HG02571 (cell line): ENCODE data around the gene EYS.

Source experiments
- ATAC-seq: cut with Tn5 transposase; IDR thresholded peaks from one replicate; pipeline ENCODE4 v1.9.1; 2021; ENCODE audit warnings: mild to moderate bottlenecking, moderate library complexity; ENCODE audit not compliant: unreplicated experiment

The EYS gene

DNA sequence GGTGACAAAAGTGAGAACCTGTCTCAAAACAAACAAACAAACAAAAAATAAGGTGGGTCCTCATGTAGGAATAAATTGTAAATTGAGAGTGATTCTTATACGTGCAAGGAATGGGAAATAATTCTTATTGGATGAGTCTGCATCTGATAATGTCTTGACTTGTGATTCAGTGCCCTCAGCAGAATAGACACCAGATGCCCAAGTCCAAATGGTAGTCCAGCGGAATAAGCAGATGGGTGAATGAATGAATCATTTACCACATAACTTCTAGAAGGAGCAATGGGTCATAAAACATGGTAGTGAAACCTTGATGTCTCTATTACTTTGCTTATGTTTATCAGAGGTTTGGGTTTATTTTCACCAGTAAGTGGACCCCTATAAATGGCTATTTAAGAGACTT lies 1323.7 kb downstream of the EYS start:
- ATAC-seq: no peak

GRCh38 chr6:64376394-64376793 lies 1330.6 kb downstream of the EYS start:
- ATAC-seq: no peak

- ATAC-seq: no peak
These were observed 1349.6 kb downstream of the EYS start for GRCh38 chr6:64357430-64357829.

GRCh38 chr6:64347411-64347810 lies 1359.6 kb downstream of the EYS start:
- ATAC-seq: no peak

- no peak for ATAC-seq
These were observed 1371.8 kb downstream of the EYS start for GRCh38 chr6:64335195-64335594.

- ATAC-seq: no peak
These were observed 1372.4 kb downstream of the EYS start for GRCh38 chr6:64334636-64335035.

DNA sequence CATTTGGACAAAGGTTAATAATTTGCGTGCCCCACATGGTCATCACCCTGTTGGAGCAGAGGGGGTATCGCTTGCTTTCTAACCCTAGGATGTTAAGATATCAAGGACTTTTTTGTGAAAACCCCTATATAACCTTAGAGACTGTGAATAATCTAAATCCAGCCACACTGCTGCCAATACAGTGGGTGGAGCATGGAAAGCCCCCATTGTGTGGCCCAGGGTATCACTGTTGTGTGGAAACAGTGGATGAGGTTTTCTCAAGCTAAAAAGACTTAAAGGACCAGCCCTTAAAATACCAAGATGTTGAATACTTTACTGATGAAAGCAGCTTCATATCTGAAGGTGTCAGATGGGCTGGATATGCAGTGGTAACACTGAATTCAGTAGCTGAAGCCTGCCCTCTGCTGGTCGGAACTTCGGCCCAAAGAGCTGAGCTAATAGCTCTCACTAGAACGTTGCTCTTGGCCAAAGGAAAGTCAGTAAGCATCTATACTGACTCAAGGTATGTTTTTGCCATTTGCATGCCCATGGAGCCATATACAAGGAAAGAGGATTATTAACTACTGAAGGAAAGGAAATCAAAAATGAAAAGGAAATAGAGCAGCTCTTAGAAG lies 1376.2 kb downstream of the EYS start:
- ATAC-seq: no peak

GRCh38 chr6:64326939-64327338 lies 1380.1 kb downstream of the EYS start:
- ATAC-seq: no peak

- no peak for ATAC-seq
These were observed 1381.9 kb downstream of the EYS start for GRCh38 chr6:64325093-64325492.

DNA sequence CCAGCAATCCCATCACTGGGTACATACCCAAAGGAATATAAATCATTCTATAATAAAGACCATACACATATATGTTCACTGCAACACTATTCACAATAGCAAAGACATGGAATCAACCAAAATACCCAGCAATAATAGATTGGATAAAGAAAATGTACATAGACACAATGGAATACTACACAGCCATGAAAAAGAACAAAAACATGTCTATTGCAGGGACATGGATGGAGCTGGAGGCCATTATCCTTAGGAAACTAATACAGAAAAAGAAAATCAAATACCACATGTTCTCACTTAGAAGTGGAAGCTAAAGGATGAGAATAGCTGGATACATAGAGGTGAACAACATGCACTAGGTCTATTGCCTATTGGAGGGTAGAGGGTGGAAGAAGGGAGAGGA lies 1396.8 kb downstream of the EYS start:
- ATAC-seq: no peak

- no peak for ATAC-seq
These were observed 1405.5 kb downstream of the EYS start for GRCh38 chr6:64301307-64302236.

GRCh38 chr6:64299176-64299575 lies 1407.8 kb downstream of the EYS start:
- no peak for ATAC-seq

DNA sequence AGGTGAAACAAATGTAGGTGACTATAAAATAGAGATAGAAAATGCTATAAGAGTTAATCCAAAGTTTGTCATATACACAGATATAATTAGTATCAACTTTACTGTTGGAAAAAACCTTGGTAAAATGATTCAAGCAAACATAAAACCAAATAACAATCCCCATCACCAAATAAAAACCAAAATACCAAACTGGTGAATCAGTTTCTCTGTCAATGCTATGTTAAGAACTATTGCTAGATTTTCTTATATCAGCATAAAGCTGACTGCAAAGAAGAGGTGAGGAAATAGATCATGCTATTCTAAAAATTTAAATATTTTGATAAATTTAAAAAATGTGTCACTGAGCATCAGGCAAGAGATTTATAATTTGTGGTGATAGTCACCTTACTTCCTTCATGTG lies 1413.0 kb downstream of the EYS start:
- no peak for ATAC-seq

GRCh38 chr6:64293298-64293697 lies 1413.7 kb downstream of the EYS start:
- ATAC-seq: no peak

DNA sequence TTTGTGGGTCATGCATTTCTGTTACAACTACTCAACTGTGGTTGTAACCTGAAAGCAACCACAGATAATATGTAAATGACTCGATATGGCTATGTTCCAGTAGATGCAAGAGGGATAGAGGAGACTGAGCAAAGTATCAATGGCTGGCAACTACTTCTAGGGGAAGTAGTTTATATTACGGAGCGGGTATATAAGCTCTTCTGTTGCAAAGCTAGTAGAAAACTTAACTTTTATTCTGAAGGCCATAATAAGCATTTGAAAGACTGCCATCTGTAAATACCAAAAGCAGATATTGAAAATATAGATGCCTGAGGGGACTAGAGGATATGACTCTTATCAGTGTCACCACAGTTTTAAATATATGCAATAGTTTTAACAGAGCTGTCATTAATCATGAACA lies 1416.2 kb downstream of the EYS start:
- no peak for ATAC-seq

DNA sequence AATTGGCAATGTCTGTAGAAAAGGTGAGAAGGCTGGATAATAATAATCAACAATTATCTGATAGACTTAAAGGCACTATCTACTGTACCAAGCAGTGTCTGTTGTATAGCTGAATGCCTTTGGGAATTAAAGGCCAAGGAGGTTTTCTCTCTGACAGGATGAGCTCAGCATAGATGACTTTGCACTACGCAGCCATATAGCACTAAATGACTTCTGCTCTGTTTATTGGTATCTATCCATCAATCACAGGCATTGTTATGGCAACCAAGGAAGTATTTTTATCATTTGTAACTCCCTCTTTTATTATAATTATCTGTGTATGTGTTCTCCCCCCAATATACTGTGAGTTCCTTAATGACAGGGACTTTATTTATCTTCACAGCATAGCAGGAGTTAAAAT lies 1417.1 kb downstream of the EYS start:
- ATAC-seq: no peak

DNA sequence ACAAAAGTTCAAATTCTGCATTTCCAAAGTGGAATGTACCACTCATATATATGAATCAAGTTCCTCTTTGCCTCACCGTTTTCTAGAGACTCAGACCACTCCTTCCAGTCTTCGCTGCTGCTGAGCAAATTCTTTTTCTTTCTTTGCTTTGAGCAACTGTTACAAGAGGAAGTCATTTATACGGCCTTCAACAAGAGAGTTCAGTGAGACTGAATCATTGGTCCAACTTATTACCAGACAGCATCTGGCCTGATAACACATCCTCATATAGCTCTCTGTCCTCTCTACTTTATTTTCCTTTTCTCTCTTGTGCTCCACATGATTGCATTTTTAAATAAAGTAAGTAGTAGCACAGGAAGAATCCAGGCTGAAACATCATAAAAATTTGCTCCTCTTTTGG lies 1418.7 kb downstream of the EYS start:
- no peak for ATAC-seq

GRCh38 chr6:64281167-64281566 lies 1425.9 kb downstream of the EYS start:
- ATAC-seq: no peak

- ATAC-seq: no peak
These were observed 1426.5 kb downstream of the EYS start for GRCh38 chr6:64280569-64280968.

GRCh38 chr6:64270083-64270482 lies 1436.9 kb downstream of the EYS start:
- no peak for ATAC-seq

DNA sequence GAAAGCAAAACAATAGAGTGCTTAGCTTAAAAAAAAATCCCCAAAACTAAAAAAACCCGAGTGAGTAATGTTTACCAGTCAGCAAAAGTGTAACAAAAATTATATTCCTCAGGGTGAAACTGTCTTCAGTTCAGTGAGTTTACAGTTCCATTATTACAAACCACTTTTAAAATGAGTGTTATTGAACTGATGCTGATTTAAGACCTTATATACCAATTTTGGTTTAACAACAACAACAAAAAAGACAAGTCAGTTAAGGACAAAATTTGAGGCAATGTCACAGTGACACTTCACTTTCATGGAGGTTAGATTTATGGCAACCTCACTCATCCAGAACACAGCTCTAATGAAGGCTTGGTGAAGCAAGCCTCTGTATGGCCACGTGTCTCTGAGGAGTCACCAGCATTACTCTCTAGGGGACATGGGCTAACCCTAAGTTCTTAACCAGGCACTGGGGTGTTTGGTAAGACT lies 1440.6 kb downstream of the EYS start:
- ATAC-seq: peak; percentile 73

- no peak for ATAC-seq
These were observed 1443.2 kb downstream of the EYS start for GRCh38 chr6:64263778-64264177.
